NCI-H510A treated with DMSO at 0.1 percent for 48 hours (cell line): Measurements from ENCODE around the gene MIGA2.
"Not testable (repeated sequence)": the region's sequence is repeated elsewhere in the genome, so short reads cannot be mapped to it uniquely, and the experiment has no call there.

ENCODE experiments used
- DNase-seq: peaks from one replicate; lab custom pipeline; 2025; lab: John Stamatoyannopoulos, UW

Gene MIGA2

GRCh38 chr9:129036241-129036922, at the start of gene MIGA2:
Gene MIGA2, plus strand, starts transcription at chr9:129036626. Its CDS starts 3,969 bp downstream, at chr9:129040595.
- peak; percentile 97 for DNase-seq

GRCh38 chr9:128986671-128987070, 49.8 kb upstream of the MIGA2 start:
- DNase-seq, result no peak

- DNase-seq, result no peak
These were observed 48.6 kb upstream of the MIGA2 start for GRCh38 chr9:128987805-128988204.

DNA sequence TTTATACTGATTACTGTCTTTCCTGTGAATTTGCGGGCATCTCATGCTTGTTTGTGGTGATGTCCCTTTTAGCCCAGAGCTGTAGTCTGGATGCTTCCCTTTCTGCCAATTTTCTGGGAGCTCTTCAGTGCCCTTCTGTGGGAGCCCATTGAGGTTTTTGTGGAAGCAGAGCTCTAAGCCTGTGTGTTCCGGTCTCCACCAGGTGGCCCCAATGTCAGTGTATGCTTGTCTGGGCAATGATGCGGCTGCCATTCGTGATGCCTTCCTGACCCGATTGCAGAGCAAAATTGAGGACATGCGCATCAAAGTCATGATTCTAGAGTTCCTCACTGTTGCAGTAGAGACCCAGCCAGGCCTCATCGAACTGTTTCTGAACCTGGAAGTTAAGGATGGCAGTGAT, 43.4 kb upstream of the MIGA2 start:
- DNase-seq, result no peak

- peak; percentile 8 for DNase-seq
These were observed 40.6 kb upstream of the MIGA2 start for GRCh38 chr9:128995791-128996190.

DNA sequence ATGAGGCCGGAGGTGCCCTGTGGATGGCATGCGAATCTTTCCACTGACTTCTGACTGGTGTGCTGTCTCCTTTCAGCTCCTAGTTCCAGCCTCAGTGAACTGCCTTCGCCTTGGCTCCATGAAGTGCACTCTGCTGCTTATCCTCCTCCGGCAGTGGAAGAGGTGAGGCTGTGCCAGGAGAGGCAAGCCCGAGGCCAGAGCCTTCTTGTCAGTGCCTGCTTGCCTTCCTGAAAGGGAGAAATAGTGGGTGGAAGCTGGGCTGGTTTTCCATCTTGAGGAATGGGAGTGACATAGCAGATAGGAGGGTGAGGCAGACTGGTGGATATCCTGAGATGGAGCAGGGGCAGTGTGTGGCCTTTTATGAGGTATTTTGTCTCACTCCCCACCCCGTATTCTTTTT, 38.0 kb upstream of the MIGA2 start:
- no peak for DNase-seq

GRCh38 chr9:128999581-129000206, 36.7 kb upstream of the MIGA2 start:
- DNase-seq, result no peak

- DNase-seq, result no peak
These were observed 34.7 kb upstream of the MIGA2 start for GRCh38 chr9:129001504-129002325.

- no peak for DNase-seq
These were observed 33.4 kb upstream of the MIGA2 start for GRCh38 chr9:129002992-129003391.

GRCh38 chr9:129004173-129004572, 32.3 kb upstream of the MIGA2 start:
- DNase-seq, result not testable (repeated sequence)

DNA sequence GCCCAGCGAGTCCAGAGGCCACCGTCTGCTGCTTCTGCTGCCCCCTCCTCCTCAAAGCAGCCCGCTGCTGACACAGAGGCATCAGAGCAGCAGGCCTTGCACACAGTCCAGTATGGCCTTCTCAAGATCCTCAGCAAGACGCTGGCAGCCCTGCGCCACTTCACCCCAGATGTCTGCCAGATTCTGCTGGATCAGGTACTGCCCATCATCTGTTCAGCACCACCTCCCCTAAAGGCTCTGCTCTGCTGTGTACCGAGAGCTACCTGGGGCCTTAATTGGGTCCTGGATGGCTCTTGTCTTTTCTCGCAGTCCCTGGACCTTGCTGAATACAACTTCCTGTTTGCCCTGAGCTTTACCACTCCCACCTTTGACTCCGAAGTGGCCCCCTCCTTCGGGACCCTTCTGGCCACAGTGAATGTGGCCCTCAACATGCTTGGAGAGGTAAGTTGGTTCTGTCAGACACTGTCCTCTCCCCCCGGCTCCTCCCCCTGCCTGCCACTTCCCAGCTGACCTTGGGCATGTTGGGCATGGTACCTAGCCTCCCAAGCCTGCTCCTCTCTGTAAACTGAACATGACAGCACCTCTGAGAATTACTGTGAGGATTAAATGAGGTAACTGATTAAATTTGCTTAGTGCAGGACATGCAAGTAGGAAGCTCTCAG, 31.0 kb upstream of the MIGA2 start:
- no peak for DNase-seq

DNA sequence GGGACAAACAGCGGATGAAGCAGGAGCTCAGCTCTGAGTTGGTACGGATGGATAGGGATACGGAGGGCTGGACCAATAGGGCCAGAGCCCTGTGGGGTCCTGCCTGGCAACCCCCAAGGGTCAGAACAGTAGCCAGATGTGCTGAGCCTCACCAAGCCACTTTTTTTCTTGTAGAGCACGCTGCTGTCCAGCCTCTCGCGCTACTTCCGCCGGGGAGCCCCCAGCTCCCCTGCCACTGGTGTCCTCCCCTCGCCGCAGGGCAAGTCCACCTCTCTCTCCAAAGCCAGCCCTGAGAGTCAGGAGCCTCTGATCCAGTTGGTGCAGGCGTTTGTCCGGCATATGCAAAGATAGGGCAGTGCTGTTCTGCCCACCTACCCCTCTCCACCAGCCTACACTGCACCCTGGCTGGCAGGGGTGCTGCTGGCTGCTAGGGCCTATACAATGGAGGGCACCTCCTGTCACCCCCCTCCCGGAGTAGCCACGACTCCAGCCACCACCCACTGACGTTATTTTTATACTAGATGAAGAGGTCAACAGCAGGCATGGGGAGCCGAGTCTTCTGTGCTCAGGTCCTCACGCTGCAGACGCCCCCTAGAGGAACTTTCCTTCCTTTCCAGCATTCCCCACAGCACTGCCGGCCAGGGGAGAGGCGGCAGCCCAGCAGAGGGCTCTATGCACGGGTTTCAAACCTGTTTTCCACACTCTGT, 29.9 kb upstream of the MIGA2 start:
- peak; percentile 77 for DNase-seq

- DNase-seq, result no peak
These were observed 29.2 kb upstream of the MIGA2 start for GRCh38 chr9:129007035-129007765.

DNA sequence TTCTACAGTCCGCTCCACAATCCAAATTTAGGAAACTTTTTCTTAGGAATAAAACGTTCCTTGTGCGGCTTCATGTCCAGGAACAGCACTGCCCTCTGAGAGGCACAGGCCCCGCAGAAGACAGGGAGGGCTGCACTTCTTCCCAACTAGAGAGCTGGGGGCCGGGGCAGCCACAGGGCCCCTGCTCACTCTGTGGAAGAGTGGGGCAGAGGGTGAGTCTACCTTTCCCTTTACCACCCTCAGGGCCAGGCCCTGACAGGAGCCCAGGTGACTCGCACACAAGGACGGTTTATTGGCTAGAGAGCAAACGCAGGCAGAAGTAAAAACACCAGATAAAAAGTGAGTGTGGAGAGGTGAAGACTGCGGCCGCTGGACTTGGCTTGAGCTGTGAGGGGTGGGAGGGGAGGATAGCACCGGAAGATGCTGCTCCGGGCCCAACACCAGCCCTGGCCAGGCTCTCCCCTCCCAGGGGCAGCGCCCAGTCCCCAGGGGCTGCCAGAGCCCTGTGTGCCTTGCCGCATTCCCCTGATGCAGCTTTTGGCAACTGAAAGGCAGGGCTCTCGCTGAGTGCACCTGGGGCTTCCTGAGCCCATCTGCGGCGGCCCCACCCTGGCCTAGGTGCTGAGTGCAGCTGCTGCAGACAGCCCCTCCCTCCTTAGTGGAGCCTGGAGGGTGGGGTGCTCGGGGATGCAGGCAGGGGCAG, 28.5 kb upstream of the MIGA2 start:
- no peak for DNase-seq

DNA sequence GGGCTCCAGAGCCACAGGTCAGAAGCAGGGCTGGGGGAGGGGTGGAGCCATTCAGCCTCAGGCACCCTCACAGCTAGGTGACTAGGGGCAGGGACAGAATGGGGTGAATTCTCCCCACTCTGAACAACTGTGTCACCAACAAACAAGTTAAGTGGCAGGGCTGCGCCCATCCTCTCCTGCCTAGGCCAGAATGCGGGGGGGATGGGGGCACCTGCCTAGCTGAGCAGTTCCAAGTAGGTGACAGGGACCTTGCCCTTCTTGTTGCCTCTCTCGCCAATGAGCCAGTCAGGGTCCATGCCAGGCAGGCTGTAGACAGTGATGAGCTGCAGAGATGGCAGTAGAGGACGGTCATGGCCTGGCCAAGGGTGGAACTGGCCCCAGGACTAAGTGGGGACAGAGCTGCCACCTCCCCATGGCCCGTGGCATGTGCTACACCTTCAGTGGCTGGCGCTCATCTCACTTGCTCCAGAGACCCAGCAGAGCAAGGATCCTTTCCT, 27.9 kb upstream of the MIGA2 start:
- DNase-seq, result no peak

DNA sequence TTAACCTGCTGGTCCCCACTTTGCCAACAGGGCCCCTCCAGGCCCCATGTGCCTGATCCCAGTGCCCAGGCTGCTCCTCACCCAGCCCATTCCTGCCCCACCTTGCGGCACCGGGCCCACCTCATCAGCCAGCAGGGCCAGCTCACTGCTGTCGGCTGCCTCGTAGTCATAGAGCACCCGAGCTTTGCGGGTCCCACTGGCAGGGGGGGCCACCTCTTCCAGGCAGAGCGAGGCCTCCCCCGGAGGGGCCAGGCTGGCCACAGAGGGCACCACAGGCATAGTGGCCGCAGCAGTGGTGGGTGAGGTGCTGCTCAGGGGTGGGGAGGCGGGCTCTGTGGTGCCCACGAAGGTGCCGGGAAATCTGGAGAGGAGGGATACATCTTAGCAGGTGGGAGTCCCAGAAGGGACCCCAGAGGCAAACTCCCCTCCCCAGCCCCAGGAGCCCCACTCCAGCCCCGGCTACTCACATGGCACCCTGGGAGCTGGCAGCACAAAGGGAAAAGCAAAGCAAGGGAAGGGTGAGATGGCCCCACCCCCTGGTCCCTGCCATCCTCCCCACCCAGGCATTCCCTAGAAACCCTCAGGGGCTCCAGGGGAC, 27.3 kb upstream of the MIGA2 start:
- no peak for DNase-seq

- DNase-seq, result no peak
These were observed 26.8 kb upstream of the MIGA2 start for GRCh38 chr9:129009584-129010141.

DNA sequence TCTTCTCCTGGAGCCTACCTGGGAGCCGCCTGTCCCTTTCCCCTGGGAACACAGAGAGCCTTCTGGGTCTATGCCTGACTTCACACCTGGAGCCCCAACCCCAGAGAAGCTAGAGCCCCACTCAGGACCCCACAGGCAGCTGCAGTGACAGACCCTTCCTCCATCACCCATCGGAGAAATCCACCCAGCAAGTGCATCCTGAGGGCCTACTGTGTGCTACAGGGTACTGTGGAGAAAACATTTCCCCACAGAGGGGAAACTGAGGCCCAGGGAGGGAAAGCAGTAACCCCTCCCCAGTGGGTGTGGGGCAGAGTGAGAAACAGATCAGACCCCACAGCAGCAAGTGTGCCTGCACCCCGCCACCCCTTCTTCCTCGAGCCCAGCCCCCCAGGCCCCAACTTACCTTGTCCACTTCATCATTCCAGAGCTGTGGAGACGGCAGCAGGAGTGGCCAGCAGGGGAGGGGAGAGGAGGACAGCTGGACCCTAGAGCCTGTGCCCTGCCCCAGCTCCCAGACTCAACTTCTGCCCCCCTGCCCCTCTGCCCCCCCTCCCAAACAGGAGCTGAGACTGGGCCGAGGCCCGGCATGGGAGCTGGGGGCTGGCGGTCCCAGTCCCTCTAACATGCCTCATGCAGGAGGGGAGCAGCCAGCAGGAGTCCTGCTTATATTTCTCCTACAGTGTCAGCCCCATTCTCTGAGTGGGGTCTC, 26.0 kb upstream of the MIGA2 start:
- DNase-seq, result no peak

GRCh38 chr9:129011170-129011569, 25.3 kb upstream of the MIGA2 start:
- no peak for DNase-seq
